Measurements from ENCODE around the gene HSF4. TPM values are rescaled to one million over a fixed set of nuclear protein-coding genes. Genes with fewer than 3 reads are reported as not detected.

Gene HSF4
- total RNA-seq, 3 donors from 2014 or later (not counting 1 experiment from before 2014, with no cell fraction given): 6.9 to 8.3 (median 7.3) TPM

DNA sequence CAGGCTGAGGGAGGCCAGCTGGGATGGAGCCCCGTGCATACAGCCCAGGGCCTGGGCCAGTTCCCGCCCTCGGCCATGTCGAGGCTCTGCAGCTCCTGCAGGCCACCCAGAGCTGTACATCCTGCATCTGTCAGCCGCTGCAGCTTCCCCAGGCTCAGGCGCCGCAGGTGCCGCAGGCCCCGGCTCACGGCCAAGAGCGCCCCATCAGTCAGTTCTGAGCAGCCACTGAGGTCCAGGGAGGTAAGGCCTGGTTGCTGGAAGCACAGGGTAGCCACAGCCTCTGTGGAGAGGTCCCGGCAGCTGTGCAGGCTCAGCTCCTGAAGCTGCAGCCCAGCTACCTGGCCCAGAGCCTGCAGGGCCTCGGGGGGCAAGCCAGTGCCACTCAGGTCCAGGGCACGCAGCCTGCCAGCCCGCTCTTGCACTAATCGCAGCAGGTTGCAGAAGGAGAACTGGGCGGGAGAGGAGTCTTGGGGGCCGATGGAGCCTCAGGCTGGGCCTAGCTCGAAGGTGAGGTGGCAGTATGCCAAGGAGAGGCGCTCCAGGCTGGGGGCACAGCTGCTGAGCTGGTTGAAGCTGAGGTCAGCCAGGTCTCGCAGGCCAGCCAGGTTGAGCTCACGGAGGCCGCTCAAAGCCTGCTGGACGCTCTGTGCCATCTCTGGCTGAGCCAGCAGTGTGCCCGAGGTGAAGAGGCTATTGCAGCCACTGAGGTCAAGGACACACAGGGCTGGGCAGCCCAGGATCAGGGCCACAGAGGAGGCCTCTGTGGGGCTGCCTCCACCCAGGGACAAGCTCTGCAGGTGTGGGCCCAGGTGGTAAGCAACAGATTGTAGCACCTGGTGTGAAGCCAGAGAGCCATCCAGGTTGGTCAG lies 45.8 kb downstream of the HSF4 start:
- no peak overlapping the region for H3K4me3 Mint-ChIP-seq
- H3K27me3 Mint-ChIP-seq (ENCODE audit: low read depth in 2 of 2): no peaks in the 10 kb centered on the region
- no peaks in the 10 kb centered on the region for H3K9me3 Mint-ChIP-seq
- DNase-seq (no peak), ATAC-seq (no peak)
- no peak overlapping the region for H3K27ac Mint-ChIP-seq
- no peak overlapping the region for H3K27ac ChIP-seq (ENCODE audit: low read length)
- H3K9me3 ChIP-seq (ENCODE audit: control insufficient read depth, insufficient read depth, low read length): no peaks in the 10 kb centered on the region
- 92% methylated on average over 25 of the region's 25 CpGs for WGBS (ENCODE audit: insufficient coverage)
- H3K4me3 ChIP-seq (ENCODE audit: low read length): no peak overlapping the region
- H3K27me3 ChIP-seq (ENCODE audit: control insufficient read depth, insufficient read depth, low read length): no peaks in the 10 kb centered on the region
- intact Hi-C loops (cut with micrococcal nuclease): no loop called here
- peaks cover 4 to 15% of the 10 kb centered on the region in 2 donors for H3K4me1 Mint-ChIP-seq
- H3K4me1 ChIP-seq (ENCODE audit: control insufficient read depth, insufficient read depth, low read length): no peaks in the 10 kb centered on the region
- TF ChIP-seq CTCF (IDR thresholded peaks at IDR 0.05): no peak
- no peaks in the 10 kb centered on the region for H3K36me3 Mint-ChIP-seq
- H3K36me3 ChIP-seq (ENCODE audit: control insufficient read depth, insufficient read depth, low read length): no peaks in the 10 kb centered on the region

GRCh38 chr16:67211674-67212073 lies 47.1 kb downstream of the HSF4 start:
- H3K27me3 Mint-ChIP-seq (ENCODE audit: low read depth in 2 of 2): no peaks in the 10 kb centered on the region

GRCh38 chr16:67212766-67213165 lies 48.2 kb downstream of the HSF4 start:
- Mint-ChIP-seq H3K27ac (no peak overlapping the region), H3K36me3 (no peaks in the 10 kb centered on the region), H3K4me3 (no peak overlapping the region), H3K27me3 (ENCODE audit: low read depth in 2 of 2) (no peaks in the 10 kb centered on the region), H3K4me1 (peaks cover 0 to 12% of the 10 kb centered on the region in 2 donors), H3K9me3 (no peaks in the 10 kb centered on the region)
- Histone ChIP-seq H3K36me3 (ENCODE audit: control insufficient read depth, insufficient read depth, low read length) (no peaks in the 10 kb centered on the region), H3K4me1 (ENCODE audit: control insufficient read depth, insufficient read depth, low read length) (no peaks in the 10 kb centered on the region), H3K4me3 (ENCODE audit: low read length) (no peak overlapping the region), H3K9me3 (ENCODE audit: control insufficient read depth, insufficient read depth, low read length) (no peaks in the 10 kb centered on the region), H3K27ac (ENCODE audit: low read length) (no peak overlapping the region), H3K27me3 (ENCODE audit: control insufficient read depth, insufficient read depth, low read length) (no peaks in the 10 kb centered on the region)
- no peak for ATAC-seq
- no peak for DNase-seq
- TF ChIP-seq CTCF (IDR thresholded peaks at IDR 0.05): no peak
- intact Hi-C loops (cut with micrococcal nuclease): no loop called here

More at GRCh38 chr16:67211674-67212073, 47.1 kb downstream of the HSF4 start:
- intact Hi-C loops (cut with micrococcal nuclease): no loop called here
- Mint-ChIP-seq H3K27ac (no peak overlapping the region), H3K4me1 (peaks cover 0 to 8% of the 10 kb centered on the region in 2 donors), H3K9me3 (no peaks in the 10 kb centered on the region), H3K36me3 (no peaks in the 10 kb centered on the region), H3K4me3 (no peak overlapping the region)
- Histone ChIP-seq H3K4me1 (ENCODE audit: control insufficient read depth, insufficient read depth, low read length) (no peaks in the 10 kb centered on the region), H3K36me3 (ENCODE audit: control insufficient read depth, insufficient read depth, low read length) (no peaks in the 10 kb centered on the region), H3K27ac (ENCODE audit: low read length) (no peak overlapping the region), H3K4me3 (ENCODE audit: low read length) (no peak overlapping the region), H3K9me3 (ENCODE audit: control insufficient read depth, insufficient read depth, low read length) (no peaks in the 10 kb centered on the region), H3K27me3 (ENCODE audit: control insufficient read depth, insufficient read depth, low read length) (no peaks in the 10 kb centered on the region)
- no peak for ATAC-seq
- DNase-seq: no peak
- no peak for TF ChIP-seq CTCF (IDR thresholded peaks at IDR 0.05)
- WGBS (ENCODE audit: insufficient coverage): 89% methylated on average over 7 of the region's 7 CpGs

Measured in natural killer cell (primary cell).